Mesothelial cell of epicardium (in vitro differentiated cells): Measurements from ENCODE around the gene CCDC70. TPM values are rescaled to one million over a fixed set of nuclear protein-coding genes. Genes with fewer than 3 reads are reported as not detected.
"Not testable (repeated sequence)": the region's sequence is repeated elsewhere in the genome, so short reads cannot be mapped to it uniquely, and the experiment has no call there.

ENCODE experiments used
- DNase-seq, 2 experiments: peaks; one replicate each; pipeline ENCODE4 v3.0.0; 2021; ENCODE audit warnings: low spot score in 2 of 2; ENCODE audit not compliant: unreplicated experiment in 2 of 2
- H3K27ac Mint-ChIP-seq: 2 replicates; pipeline ENCODE4 v1.8.0; 2021; ENCODE audit warnings: mixed read lengths
- H3K27me3 Mint-ChIP-seq: 2 replicates; pipeline ENCODE4 v1.8.0; 2021; ENCODE audit warnings: low read depth, mixed read lengths
- H3K36me3 Mint-ChIP-seq: 2 replicates; pipeline ENCODE4 v1.8.0; 2021; ENCODE audit warnings: mixed read lengths
- H3K4me1 Mint-ChIP-seq: 2 replicates; pipeline ENCODE4 v1.8.0; 2021; ENCODE audit warnings: mixed read lengths
- H3K4me3 Mint-ChIP-seq: 2 replicates; pipeline ENCODE4 v1.8.0; 2021; ENCODE audit warnings: mild to moderate bottlenecking, moderate library complexity, mixed read lengths
- H3K9me3 Mint-ChIP-seq: 2 replicates; pipeline ENCODE4 v1.8.0; 2021; ENCODE audit warnings: mixed read lengths
- CTCF ChIP-seq: fragments of 200-600 bp; sonication (generic); IDR thresholded peaks from one replicate; pipeline ENCODE4 v1.5.0; 2021; ENCODE audit warnings: antibody characterized with exemption; ENCODE audit not compliant: unreplicated experiment
- total RNA-seq: library from RNA; stranded (reverse); gene quantifications from 3 replicates; pipeline ENCODE4 v1.2.1, GENCODE V29; 2021

CCDC70 gene
- total RNA-seq, 1 donor from 2014 or later = not detected

- Mint-ChIP-seq H3K9me3 (no peaks in the 10 kb centered on the region), H3K27me3 (peaks cover 25% of the 10 kb centered on the region), H3K4me1 (peaks cover 15% of the 10 kb centered on the region), H3K27ac (no peak overlapping the region), H3K36me3 (no peaks in the 10 kb centered on the region), H3K4me3 (no peak overlapping the region)
- no peak for TF ChIP-seq CTCF
- DNase-seq = no peak
Observed at GRCh38 chr13:51821606-51822005, 40.2 kb upstream of the CCDC70 start.

GRCh38 chr13:51822106-51822815 lies 39.5 kb upstream of the CCDC70 start:
- Mint-ChIP-seq H3K9me3 (no peaks in the 10 kb centered on the region), H3K4me3 (no peak overlapping the region), H3K4me1 (peaks cover 21% of the 10 kb centered on the region), H3K27me3 (peaks cover 21% of the 10 kb centered on the region), H3K36me3 (no peaks in the 10 kb centered on the region), H3K27ac (no peak overlapping the region)
- no peak for DNase-seq
- TF ChIP-seq CTCF = no peak

GRCh38 chr13:51823359-51823758 lies 38.4 kb upstream of the CCDC70 start:
- no peak overlapping the region for H3K27ac Mint-ChIP-seq
- no peaks in the 10 kb centered on the region for H3K9me3 Mint-ChIP-seq
- DNase-seq = no peak
- H3K36me3 Mint-ChIP-seq = no peaks in the 10 kb centered on the region
- no peak for TF ChIP-seq CTCF
- peaks cover 21% of the 10 kb centered on the region for H3K4me1 Mint-ChIP-seq
- H3K4me3 Mint-ChIP-seq = no peak overlapping the region
- H3K27me3 Mint-ChIP-seq = peaks cover 14% of the 10 kb centered on the region

- Mint-ChIP-seq H3K9me3 (no peaks in the 10 kb centered on the region), H3K36me3 (no peaks in the 10 kb centered on the region), H3K27me3 (peaks cover 10% of the 10 kb centered on the region), H3K4me3 (no peak overlapping the region), H3K27ac (no peak overlapping the region), H3K4me1 (peaks cover 21% of the 10 kb centered on the region)
- no peak for DNase-seq
- TF ChIP-seq CTCF = no peak
Observed at GRCh38 chr13:51823863-51824262, 37.9 kb upstream of the CCDC70 start.

GRCh38 chr13:51824712-51825111 lies 37.1 kb upstream of the CCDC70 start:
- not testable (repeated sequence) for H3K27me3 Mint-ChIP-seq, DNase-seq, H3K27ac Mint-ChIP-seq, H3K4me3 Mint-ChIP-seq, H3K36me3 Mint-ChIP-seq, H3K9me3 Mint-ChIP-seq
- H3K4me1 Mint-ChIP-seq = peaks cover 21% of the 10 kb centered on the region

- Mint-ChIP-seq H3K36me3 (no peaks in the 10 kb centered on the region), H3K27ac (no peak overlapping the region), H3K27me3 (peaks cover 7% of the 10 kb centered on the region), H3K4me1 (peaks cover 21% of the 10 kb centered on the region), H3K9me3 (no peaks in the 10 kb centered on the region), H3K4me3 (no peak overlapping the region)
- TF ChIP-seq CTCF = no peak
- no peak for DNase-seq
Observed at GRCh38 chr13:51825165-51825592, 36.6 kb upstream of the CCDC70 start.
